H1 (cell line): ENCODE measurements around the gene B4GALT5. TPM values are rescaled to one million over a fixed set of nuclear protein-coding genes. Genes with fewer than 3 reads are reported as not detected.

Experiments used
- CTCF ChIA-PET: fragments of 300-600 bp; sonication (Branson Sonifier 250); formaldehyde crosslinking; loops from one replicate; lab custom pipeline; 2021; ENCODE audit not compliant: partially characterized antibody; lab: Charles Lee
- POLR2A ChIA-PET: fragments of 300-600 bp; sonication (Branson Sonifier 250); formaldehyde crosslinking; loops from one replicate; lab custom pipeline; 2021; ENCODE audit warnings: inconsistent platforms; ENCODE audit not compliant: partially characterized antibody; lab: Charles Lee
- DNase-seq, 2 experiments: peaks; one replicate each; pipeline versions ENCODE4 v3.0.0 to v3.0.0-alpha.2; 2010 to 2022; ENCODE audit warnings: low spot score in 2 of 2, low read depth in 1 of 2, mixed read lengths in 1 of 2
- FAIRE-seq: peaks from 2 replicates; lab custom pipeline; 2011; peaks lifted over from hg19 to GRCh38; lab: Jason Lieb, UNC
- H2AFZ ChIP-seq: 2 replicates; pipeline ENCODE4 v1.8.1; 2012; ENCODE audit warnings: low read length, inconsistent platforms
- H2AK5ac ChIP-seq: 2 replicates; pipeline ENCODE4 v1.6.1; 2013; ENCODE audit warnings: low read depth, low read length
- H2BK120ac ChIP-seq: replicated peaks from 2 replicates; pipeline ENCODE3; 2013; ENCODE audit warnings: low read depth, low read length, inconsistent platforms
- H2BK12ac ChIP-seq: 2 replicates; pipeline ENCODE4 v1.6.1; 2013; ENCODE audit warnings: low read depth, low read length
- H2BK15ac ChIP-seq: 2 replicates; pipeline ENCODE4 v1.6.1; 2013; ENCODE audit warnings: low read length
- H2BK20ac ChIP-seq: 2 replicates; pipeline ENCODE4 v1.6.1; 2013; ENCODE audit warnings: low read length
- H2BK5ac ChIP-seq: 2 replicates; pipeline ENCODE4 v1.6.1; 2013; ENCODE audit warnings: low read depth, low read length
- H3K14ac ChIP-seq: 2 replicates; pipeline ENCODE4 v1.6.1; 2013; ENCODE audit warnings: inconsistent platforms; ENCODE audit not compliant: insufficient read length
- H3K18ac ChIP-seq: 2 replicates; pipeline ENCODE4 v1.6.1; 2013; ENCODE audit warnings: low read length; ENCODE audit errors: extremely low read depth
- H3K23ac ChIP-seq: 2 replicates; pipeline ENCODE4 v1.6.1; 2013; ENCODE audit warnings: inconsistent platforms; ENCODE audit not compliant: insufficient read length
- H3K23me2 ChIP-seq: 2 replicates; pipeline ENCODE4 v1.6.1; 2013; ENCODE audit warnings: low read depth, low read length
- H3K27ac ChIP-seq: 2 replicates; pipeline ENCODE4 v1.6.1; 2011; ENCODE audit warnings: low read depth, low read length, inconsistent platforms
- H3K27me3 ChIP-seq, 4 experiments: replicated peaks in 1 of 4; 1 replicate in 1 of 4; 2 replicates in 3 of 4; pipeline versions ENCODE4 v1.6.1 to v1.8.1; 2011 to 2013; ENCODE audit warnings: low read length in 3 of 4, mild to moderate bottlenecking in 3 of 4, inconsistent platforms in 2 of 4, mixed read lengths in 2 of 4, moderate library complexity in 1 of 4; ENCODE audit not compliant: control insufficient read depth in 3 of 4, insufficient read depth in 3 of 4; ENCODE audit errors: extremely low read depth in 1 of 4
- H3K36me3 ChIP-seq, 4 experiments: 2 replicates each; pipeline versions ENCODE4 v1.6.1 to v1.8.1; 2011 to 2013; ENCODE audit warnings: mild to moderate bottlenecking in 4 of 4, low read length in 3 of 4, moderate library complexity in 2 of 4, control low read depth in 1 of 4, inconsistent platforms in 1 of 4; ENCODE audit not compliant: insufficient read depth in 4 of 4, control insufficient read depth in 2 of 4
- H3K4ac ChIP-seq: replicated peaks from 2 replicates; pipeline ENCODE3; 2013; ENCODE audit warnings: low read length, low read depth, mixed read lengths, inconsistent platforms; ENCODE audit not compliant: insufficient read length
- H3K4me1 ChIP-seq, 4 experiments: replicated peaks in 1 of 4; 1 replicate in 1 of 4; 2 replicates in 3 of 4; pipeline versions ENCODE4 v1.6.1 to v1.8.1; 2011 to 2013; ENCODE audit warnings: low read length in 3 of 4, inconsistent platforms in 2 of 4, mixed read lengths in 1 of 4; ENCODE audit not compliant: insufficient read depth in 4 of 4, control insufficient read depth in 3 of 4
- H3K4me2 ChIP-seq, 2 experiments: 2 replicates each; pipeline versions ENCODE4 v1.6.1 to v1.8.1; 2011 to 2013; ENCODE audit warnings: low read depth in 2 of 2, low read length in 2 of 2, control low read depth in 1 of 2, inconsistent platforms in 1 of 2, mild to moderate bottlenecking in 1 of 2; ENCODE audit not compliant: insufficient read depth in 1 of 2
- H3K4me3 ChIP-seq, 4 experiments: fragments of 200-600, 300-600 bp in 1 of 4; sonication (generic), shearing (Covaris generic), sonication (Bioruptor Twin) in 1 of 4; 2 replicates each; pipeline versions ENCODE4 v1.5.1 to v1.8.1; 2011 to 2016; ENCODE audit warnings: low read length in 4 of 4, low read depth in 3 of 4, control low read depth in 2 of 4, inconsistent platforms in 2 of 4, mild to moderate bottlenecking in 2 of 4, mixed read lengths in 1 of 4, moderate library complexity in 1 of 4; ENCODE audit not compliant: insufficient read depth in 2 of 4; ENCODE audit errors: extremely low read depth in 1 of 4
- H3K56ac ChIP-seq: replicated peaks from 2 replicates; pipeline ENCODE3; 2013; ENCODE audit warnings: low read depth, mild to moderate bottlenecking, mixed read lengths, low read length, inconsistent platforms; ENCODE audit not compliant: insufficient read length
- H3K79me1 ChIP-seq: 2 replicates; pipeline ENCODE4 v1.6.1; 2013; ENCODE audit warnings: low read depth, low read length, control low read depth
- H3K79me2 ChIP-seq, 2 experiments: 2 replicates each; pipeline versions ENCODE4 v1.6.1 to v1.8.1; 2012 to 2013; ENCODE audit warnings: low read length in 2 of 2, mild to moderate bottlenecking in 2 of 2, inconsistent platforms in 1 of 2; ENCODE audit not compliant: insufficient read depth in 2 of 2, control insufficient read depth in 1 of 2
- H3K9ac ChIP-seq, 4 experiments: replicated peaks in 1 of 4; 1 replicate in 1 of 4; 2 replicates in 3 of 4; pipeline versions ENCODE4 v1.6.1 to v1.8.1; 2011 to 2013; ENCODE audit warnings: low read depth in 3 of 4, low read length in 3 of 4, control low read depth in 2 of 4, mild to moderate bottlenecking in 2 of 4, moderate library complexity in 2 of 4, inconsistent platforms in 1 of 4; ENCODE audit errors: extremely low read depth in 1 of 4
- H3K9me3 ChIP-seq, 2 experiments: 2 replicates each; pipeline versions ENCODE4 v1.6.1 to v1.8.1; 2012 to 2013; ENCODE audit warnings: mild to moderate bottlenecking in 2 of 2, moderate library complexity in 2 of 2, control low read depth in 1 of 2, inconsistent platforms in 1 of 2, low read depth in 1 of 2, low read length in 1 of 2, mixed read lengths in 1 of 2; ENCODE audit not compliant: insufficient read depth in 2 of 2
- H4K20me1 ChIP-seq, 2 experiments: replicated peaks in 1 of 2; 2 replicates each; pipeline versions ENCODE3 to v1.8.1; 2011 to 2013; ENCODE audit warnings: inconsistent platforms in 2 of 2, low read length in 2 of 2, mild to moderate bottlenecking in 1 of 2; ENCODE audit not compliant: insufficient read depth in 2 of 2, control insufficient read depth in 1 of 2
- H4K5ac ChIP-seq: 2 replicates; pipeline ENCODE4 v1.6.1; 2013; ENCODE audit warnings: low read length, low read depth, mixed read lengths, inconsistent platforms; ENCODE audit not compliant: insufficient read length
- H4K8ac ChIP-seq: 2 replicates; pipeline ENCODE4 v1.8.0; 2013; ENCODE audit warnings: mild to moderate bottlenecking, moderate library complexity, low read length, inconsistent platforms; ENCODE audit not compliant: insufficient read depth; ENCODE audit errors: extremely low read depth
- H4K91ac ChIP-seq: replicated peaks from 2 replicates; pipeline ENCODE3; 2013; ENCODE audit warnings: low read length, mixed read lengths, inconsistent platforms; ENCODE audit not compliant: insufficient read length
- CEBPB ChIP-seq: IDR thresholded peaks from 2 replicates; pipeline ENCODE4 v1.6.1; 2012; ENCODE audit warnings: low read depth, low read length
- JUN ChIP-seq: IDR thresholded peaks from 2 replicates; pipeline ENCODE4 v1.6.1; 2011; ENCODE audit warnings: low read depth, mild to moderate bottlenecking, improper control_type of control experiment, low read length
- RXRA ChIP-seq: IDR thresholded peaks from 2 replicates; pipeline ENCODE4 v1.6.1; 2011; ENCODE audit warnings: low read depth, mild to moderate bottlenecking, low read length, moderate library complexity; ENCODE audit not compliant: insufficient read depth
- WGBS, 2 experiments: shearing (Covaris generic) in 1 of 2; methylation state at CpG; one replicate each; pipeline versions ENCODE4 v1.1.6 to v1.1.7; 2013 to 2015; ENCODE audit warnings: low lambda C conversion rate in 2 of 2, mixed read lengths in 2 of 2, inconsistent platforms in 1 of 2, low coverage in 1 of 2, missing lambda C conversion rate in 1 of 2; ENCODE audit not compliant: insufficient replicate concordance in 2 of 2, insufficient coverage in 1 of 2, insufficient read length in 1 of 2; ENCODE audit errors: extremely low coverage in 1 of 2, missing lambda C conversion rate in 1 of 2; 5-methylcytosine and 5-hydroxymethylcytosine counted together
- polyA plus RNA-seq, 7 experiments: library from polyadenylated mRNA; depleted of rRNA in 3 of 7; stranded (reverse) in 5 of 7; unstranded in 2 of 7; fragments of >200 nt in 5 of 7; fragments of 200-250 nt in 2 of 7; gene quantifications; 1 replicate in 5 of 7; 2 replicates in 1 of 7; 4 replicates in 1 of 7; pipeline versions ENCODE4 v1.2.1 to v1.2.3, GENCODE V29; 2011 to 2013; ENCODE audit warnings: missing spikeins in 2 of 7, mixed read lengths in 2 of 7
- total RNA-seq: library from RNA; stranded (reverse); fragmentation: NEBNext Ultra II Directional; extraction: Animal tissue kit (Norgen Biotek cat#: 25700); gene quantifications from 2 replicates; pipeline ENCODE4 v1.2.1, GENCODE V29; 2021

The B4GALT5 gene
- total and polyA plus RNA-seq, 2 of the 8 experiments (the other 6 are each of a cell fraction or from before 2014, with no cell fraction given), result 46.5 to 75.4 TPM

- Histone ChIP-seq H3K14ac (no peak overlapping the region), H2BK15ac (no peak overlapping the region), H2BK5ac (no peak overlapping the region), H3K4ac (no peak overlapping the region), H3K79me1 (peaks cover 17% of the 10 kb centered on the region), H3K79me2 (peaks cover 41 to 99% of the 10 kb centered on the region in 2 experiments), H3K4me1 (peaks cover 0 to 26% (median 15%) of the 10 kb centered on the region in 4 experiments; a peak in 6 of 7 replicates), H2BK120ac (no peak overlapping the region), H4K91ac (no peak overlapping the region), H3K4me3 (no peak overlapping the region), H4K8ac (no peak overlapping the region), H3K23ac (no peak overlapping the region), H3K18ac (no peak overlapping the region), H3K36me3 (no peaks in the 10 kb centered on the region), H3K9me3 (no peaks in the 10 kb centered on the region), H3K27me3 (no peaks in the 10 kb centered on the region), H2BK12ac (no peak overlapping the region), H2AFZ (no peak overlapping the region), H3K4me2 (no peak overlapping the region), H3K27ac (no peak overlapping the region), H3K23me2 (no peaks in the 10 kb centered on the region; the same call in 1 of the 2 replicates), H4K5ac (no peak overlapping the region), H3K9ac (no peak overlapping the region), H3K56ac (no peak overlapping the region), H2BK20ac (no peak overlapping the region), H2AK5ac (no peak overlapping the region), H4K20me1 (peaks cover 20 to 29% of the 10 kb centered on the region in 2 experiments)
- 80% methylated on average over 6 of the region's 6 CpGs; no CpG with 5 or more reads in 1 of the 2 experiments for WGBS, 2 experiments
- ChIA-PET CTCF (interaction anchor here (0.9 to 1.9 kb wide), 3 partner anchors 9 to 70 kb away, joined by 3 to 6 read pairs (median 3); no protein-coding TSS in a partner anchor), POLR2A (interaction anchor here (0.7 to 1.8 kb wide), 2 partner anchors 8 to 114 kb away, joined by 3 to 6 read pairs; no protein-coding TSS in a partner anchor)
- TF ChIP-seq CEBPB, result peak; percentile 77; the same call in 1 of the 2 replicates
- TF ChIP-seq RXRA, result no peak
- no peak for TF ChIP-seq JUN
- FAIRE-seq (no peak), DNase-seq (no peak)
These were observed 33.2 kb downstream of the B4GALT5 start for GRCh38 chr20:49680484-49680883.
